Stomach (tissue), 4 donors: ENCODE measurements around the gene CD209.

Experiments
- EP300 ChIP-seq: sonication (generic); formaldehyde crosslinking; IDR thresholded peaks from one replicate; pipeline ENCODE4 v1.6.1; 2017; ENCODE audit warnings: antibody characterized with exemption
- POLR2A ChIP-seq, 4 donors: fragments of 450-650 bp; IDR thresholded peaks; one replicate each; pipeline ENCODE4 v1.6.1; 2016; ENCODE audit warnings: antibody characterized with exemption in 4 of 4, control low read depth in 2 of 4, mild to moderate bottlenecking in 1 of 4, moderate library complexity in 1 of 4
- POLR2AphosphoS5 ChIP-seq, 3 donors: sonication (generic); formaldehyde crosslinking; IDR thresholded peaks; one replicate each; pipeline ENCODE4 v1.6.1; 2016; ENCODE audit warnings: antibody characterized with exemption in 3 of 3
- TF ChIP-seq, protein P1 (sequence below), 7 experiments: fragments of 450-650 bp in 4 of 7; fragments of 200-600 bp in 3 of 7; sonication (generic) in 3 of 7; IDR thresholded peaks; one replicate each; pipeline ENCODE4 v1.5.1; 2016 to 2019; ENCODE audit warnings: antibody characterized with exemption in 7 of 7, control low read depth in 2 of 7, mild to moderate bottlenecking in 1 of 7

DNA sequence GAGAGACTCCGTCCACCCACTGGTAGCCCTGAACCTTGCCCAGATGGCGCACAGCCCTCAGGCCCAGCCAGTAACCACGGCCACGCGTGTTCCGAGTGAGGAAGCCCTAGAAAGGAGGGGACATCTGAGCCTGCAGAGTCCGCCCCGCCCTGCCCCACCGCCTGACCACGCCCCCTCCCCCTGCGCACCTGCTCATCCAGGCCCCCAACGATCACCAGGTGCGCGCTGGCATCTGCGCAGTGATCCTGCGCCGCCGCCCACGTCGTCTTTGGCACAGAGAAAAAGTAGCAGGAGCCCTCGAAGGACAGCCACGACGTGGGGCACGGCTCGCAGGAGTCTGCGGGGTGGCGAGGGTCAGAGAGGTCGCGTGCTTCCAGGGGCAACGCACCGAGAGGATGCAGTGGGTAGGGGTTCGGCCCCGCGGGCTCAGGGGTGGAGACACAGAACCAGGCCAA is 17.5 kb downstream of the CD209 start:
- TF ChIP-seq, protein P1, sequence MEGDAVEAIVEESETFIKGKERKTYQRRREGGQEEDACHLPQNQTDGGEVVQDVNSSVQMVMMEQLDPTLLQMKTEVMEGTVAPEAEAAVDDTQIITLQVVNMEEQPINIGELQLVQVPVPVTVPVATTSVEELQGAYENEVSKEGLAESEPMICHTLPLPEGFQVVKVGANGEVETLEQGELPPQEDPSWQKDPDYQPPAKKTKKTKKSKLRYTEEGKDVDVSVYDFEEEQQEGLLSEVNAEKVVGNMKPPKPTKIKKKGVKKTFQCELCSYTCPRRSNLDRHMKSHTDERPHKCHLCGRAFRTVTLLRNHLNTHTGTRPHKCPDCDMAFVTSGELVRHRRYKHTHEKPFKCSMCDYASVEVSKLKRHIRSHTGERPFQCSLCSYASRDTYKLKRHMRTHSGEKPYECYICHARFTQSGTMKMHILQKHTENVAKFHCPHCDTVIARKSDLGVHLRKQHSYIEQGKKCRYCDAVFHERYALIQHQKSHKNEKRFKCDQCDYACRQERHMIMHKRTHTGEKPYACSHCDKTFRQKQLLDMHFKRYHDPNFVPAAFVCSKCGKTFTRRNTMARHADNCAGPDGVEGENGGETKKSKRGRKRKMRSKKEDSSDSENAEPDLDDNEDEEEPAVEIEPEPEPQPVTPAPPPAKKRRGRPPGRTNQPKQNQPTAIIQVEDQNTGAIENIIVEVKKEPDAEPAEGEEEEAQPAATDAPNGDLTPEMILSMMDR (IDR thresholded peaks at IDR 0.05), result no peak
- TF ChIP-seq POLR2AphosphoS5 (IDR thresholded peaks at IDR 0.05) (no peak), POLR2A (IDR thresholded peaks at IDR 0.05) (no peak), EP300 (no peak)
